ENCODE measurements around the gene DYNLT4. TPM values are rescaled to one million over a fixed set of nuclear protein-coding genes. Genes with fewer than 3 reads are reported as not detected.

DYNLT4 gene
- total and polyA plus RNA-seq, 2 of the 8 experiments (the other 6 are each of a cell fraction or from before 2014, with no cell fraction given): 0.29 TPM; not detected in 1

GRCh38 chr1:44842862-44843655, 35.9 kb upstream of the DYNLT4 start, which contains the start of gene PTCH2:
Gene PTCH2 (minus strand): TSS chr1:44843253. CDS start chr1:44842932, 321 bp downstream.
- peaks cover 0 to 10% (median 6%) of the 10 kb centered on the region in 4 experiments; a peak in 3 of 7 replicates for H3K27me3 ChIP-seq (replicated peaks in 1 of 4; ENCODE audit: control insufficient read depth in 3 of 4, extremely low read depth in 1 of 4, insufficient read depth in 3 of 4, low read length in 3 of 4)
- H3K79me2 ChIP-seq (ENCODE audit: control insufficient read depth in 1 of 2, insufficient read depth in 2 of 2, low read length in 2 of 2): no peaks in the 10 kb centered on the region
- ChIA-PET CTCF (ENCODE audit: partially characterized antibody) (interaction anchor here (0.6 to 2.3 kb wide), 7 partner anchors 9 to 175 kb away, joined by 3 to 6 read pairs (median 4); partner anchors contain the start of genes HECTD3, RNU5D-1 and UROD), POLR2A (ENCODE audit: partially characterized antibody) (interaction anchor here (0.7 to 7.9 kb wide), 16 partner anchors 9 to 497 kb away, joined by 3 to 55 read pairs (median 4); partner anchors contain the start of genes EIF2B3, HECTD3, MUTYH and RPS8)
- H3K9me3 ChIP-seq (ENCODE audit: insufficient read depth in 2 of 2, low read depth in 1 of 2, low read length in 1 of 2): no peaks in the 10 kb centered on the region
- DNase-seq (ENCODE audit: low read depth in 1 of 2, low spot score in 2 of 2) (peak; percentile 70 to 95), FAIRE-seq (no peak)
- H2AK5ac ChIP-seq (ENCODE audit: low read depth, low read length): no peak within 1 kb of the TSS
- H4K91ac ChIP-seq (replicated peaks; ENCODE audit: insufficient read length, low read length): no peak within 1 kb of the TSS
- no peak within 1 kb of the TSS for H2BK120ac ChIP-seq (replicated peaks; ENCODE audit: low read depth, low read length)
- no peak within 1 kb of the TSS for H2BK15ac ChIP-seq (ENCODE audit: low read length)
- H3K4me2 ChIP-seq (ENCODE audit: insufficient read depth in 1 of 2, low read depth in 2 of 2, low read length in 2 of 2): peak within 1 kb of the TSS; percentile 80 to 94
- no peak within 1 kb of the TSS for H3K23ac ChIP-seq (ENCODE audit: insufficient read length)
- H3K36me3 ChIP-seq (ENCODE audit: control insufficient read depth in 2 of 4, insufficient read depth in 4 of 4, low read length in 3 of 4): no peaks in the 10 kb centered on the region
- no peaks in the 10 kb centered on the region for H3K79me1 ChIP-seq (ENCODE audit: low read depth, low read length)
- no peak within 1 kb of the TSS for H3K4ac ChIP-seq (replicated peaks; ENCODE audit: insufficient read length, low read depth, low read length)
- no peak within 1 kb of the TSS for H3K27ac ChIP-seq (ENCODE audit: low read depth, low read length)
- H4K5ac ChIP-seq (ENCODE audit: insufficient read length, low read depth, low read length): no peak within 1 kb of the TSS
- peak within 1 kb of the TSS; percentile 68 for H4K8ac ChIP-seq (ENCODE audit: extremely low read depth, insufficient read depth, low read length)
- no peak within 1 kb of the TSS for H2BK20ac ChIP-seq (ENCODE audit: low read length)
- no peak within 1 kb of the TSS for H3K14ac ChIP-seq (ENCODE audit: insufficient read length)
- no peak within 1 kb of the TSS for H2AFZ ChIP-seq (ENCODE audit: low read length)
- H3K56ac ChIP-seq (replicated peaks; ENCODE audit: insufficient read length, low read depth, low read length): no peak within 1 kb of the TSS
- peaks cover 6% of the 10 kb centered on the region; the same call in 1 of the 2 replicates for H3K23me2 ChIP-seq (ENCODE audit: low read depth, low read length)
- peak within 1 kb of the TSS; percentile 59 to 74 (median 70) for H3K4me3 ChIP-seq (ENCODE audit: extremely low read depth in 1 of 4, insufficient read depth in 2 of 4, low read depth in 3 of 4, low read length in 4 of 4)
- H3K18ac ChIP-seq (ENCODE audit: extremely low read depth, low read length): peak within 1 kb of the TSS; percentile 83; the same call in 1 of the 2 replicates
- peaks cover 0 to 5% (median 0%) of the 10 kb centered on the region in 4 experiments; a peak in 2 of 7 replicates for H3K4me1 ChIP-seq (replicated peaks in 1 of 4; ENCODE audit: control insufficient read depth in 3 of 4, insufficient read depth in 4 of 4, low read length in 3 of 4)
- peak within 1 kb of the TSS; percentile 60; the same call in 1 of the 2 replicates for H2BK12ac ChIP-seq (ENCODE audit: low read depth, low read length)
- no peak within 1 kb of the TSS for H2BK5ac ChIP-seq (ENCODE audit: low read depth, low read length)
- H4K20me1 ChIP-seq (replicated peaks in 1 of 2; ENCODE audit: control insufficient read depth in 1 of 2, insufficient read depth in 2 of 2, low read length in 2 of 2): no peaks in the 10 kb centered on the region
- H3K9ac ChIP-seq (replicated peaks in 1 of 4; ENCODE audit: extremely low read depth in 1 of 4, low read depth in 3 of 4, low read length in 3 of 4): no peak within 1 kb of the TSS
- 7% methylated on average over 24 of the region's 72 CpGs; no CpG with 5 or more reads in 1 of the 2 experiments for WGBS, 2 experiments (ENCODE audit: extremely low coverage in 1 of 2, insufficient coverage in 1 of 2, insufficient read length in 1 of 2, insufficient replicate concordance in 2 of 2, low coverage in 1 of 2, low lambda C conversion rate in 2 of 2, missing lambda C conversion rate in 1 of 2)
- TF ChIP-seq FOSL1 (IDR thresholded peaks at IDR 0.05; ENCODE audit: insufficient read depth, low read depth, low read length): no peak
- TF ChIP-seq KDM5A (IDR thresholded peaks at IDR 0.05; ENCODE audit: low read length): no peak
- TF ChIP-seq HDAC2 (IDR thresholded peaks at IDR 0.05; ENCODE audit: borderline replicate concordance in 1 of 2, low read depth in 2 of 2, low read length in 2 of 2): peak in 1 of 2 experiments; percentile 78; a peak in 1 of 4 replicates
- TF ChIP-seq, protein P1, sequence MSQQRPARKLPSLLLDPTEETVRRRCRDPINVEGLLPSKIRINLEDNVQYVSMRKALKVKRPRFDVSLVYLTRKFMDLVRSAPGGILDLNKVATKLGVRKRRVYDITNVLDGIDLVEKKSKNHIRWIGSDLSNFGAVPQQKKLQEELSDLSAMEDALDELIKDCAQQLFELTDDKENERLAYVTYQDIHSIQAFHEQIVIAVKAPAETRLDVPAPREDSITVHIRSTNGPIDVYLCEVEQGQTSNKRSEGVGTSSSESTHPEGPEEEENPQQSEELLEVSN (IDR thresholded peaks at IDR 0.05): no peak
- TF ChIP-seq RNF2 (IDR thresholded peaks at IDR 0.05; ENCODE audit: borderline replicate concordance, low read depth, low read length, missing control alignments, poor library complexity, severe bottlenecking): no peak
- TF ChIP-seq CBX5 (IDR thresholded peaks at IDR 0.05; ENCODE audit: low read depth, low read length): no peak
- peak; percentile 58 to 61; a peak in 1 of 4 replicates for TF ChIP-seq SIN3A (conservative IDR thresholded peaks at IDR 0.05 in 1 of 2, IDR thresholded peaks at IDR 0.05 in 1 of 2; ENCODE audit: low read depth in 1 of 2, low read length in 2 of 2)
- TF ChIP-seq SAP30 (IDR thresholded peaks at IDR 0.05; ENCODE audit: insufficient read depth, insufficient replicate concordance, low read length): no peak
- no peak for TF ChIP-seq ZNF274 (IDR thresholded peaks at IDR 0.05; ENCODE audit: borderline replicate concordance, extremely low read depth, low read length)
